HFF-Myc (cell line): ENCODE results near the gene BTN2A1.
"Not testable (repeated sequence)": the region's sequence is repeated elsewhere in the genome, so short reads cannot be mapped to it uniquely, and the experiment has no call there.

ENCODE experiments used
- DNase-seq: peaks from one replicate; pipeline ENCODE4 v3.0.0-alpha.2; 2011; ENCODE audit warnings: low read depth; ENCODE audit errors: extremely low read depth
- H3K4me3 ChIP-seq: replicated peaks from 2 replicates; pipeline ENCODE4 v1.5.1; 2011; ENCODE audit warnings: low read depth, mild to moderate bottlenecking, control low read depth, low read length
- TF ChIP-seq, protein P1 (sequence below): IDR thresholded peaks from 2 replicates; pipeline ENCODE4 v1.5.1; 2012; ENCODE audit warnings: mild to moderate bottlenecking, low read depth, low read length, control low read depth; ENCODE audit errors: missing control alignments

The BTN2A1 gene

GRCh38 chr6:26432627-26433201 lies 25.0 kb upstream of the BTN2A1 start:
- H3K4me3 ChIP-seq: no peak overlapping the region
- TF ChIP-seq, protein P1, sequence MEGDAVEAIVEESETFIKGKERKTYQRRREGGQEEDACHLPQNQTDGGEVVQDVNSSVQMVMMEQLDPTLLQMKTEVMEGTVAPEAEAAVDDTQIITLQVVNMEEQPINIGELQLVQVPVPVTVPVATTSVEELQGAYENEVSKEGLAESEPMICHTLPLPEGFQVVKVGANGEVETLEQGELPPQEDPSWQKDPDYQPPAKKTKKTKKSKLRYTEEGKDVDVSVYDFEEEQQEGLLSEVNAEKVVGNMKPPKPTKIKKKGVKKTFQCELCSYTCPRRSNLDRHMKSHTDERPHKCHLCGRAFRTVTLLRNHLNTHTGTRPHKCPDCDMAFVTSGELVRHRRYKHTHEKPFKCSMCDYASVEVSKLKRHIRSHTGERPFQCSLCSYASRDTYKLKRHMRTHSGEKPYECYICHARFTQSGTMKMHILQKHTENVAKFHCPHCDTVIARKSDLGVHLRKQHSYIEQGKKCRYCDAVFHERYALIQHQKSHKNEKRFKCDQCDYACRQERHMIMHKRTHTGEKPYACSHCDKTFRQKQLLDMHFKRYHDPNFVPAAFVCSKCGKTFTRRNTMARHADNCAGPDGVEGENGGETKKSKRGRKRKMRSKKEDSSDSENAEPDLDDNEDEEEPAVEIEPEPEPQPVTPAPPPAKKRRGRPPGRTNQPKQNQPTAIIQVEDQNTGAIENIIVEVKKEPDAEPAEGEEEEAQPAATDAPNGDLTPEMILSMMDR: no peak
- DNase-seq: no peak

GRCh38 chr6:26433680-26434079 lies 24.1 kb upstream of the BTN2A1 start:
- not testable (repeated sequence) for H3K4me3 ChIP-seq, DNase-seq

DNA sequence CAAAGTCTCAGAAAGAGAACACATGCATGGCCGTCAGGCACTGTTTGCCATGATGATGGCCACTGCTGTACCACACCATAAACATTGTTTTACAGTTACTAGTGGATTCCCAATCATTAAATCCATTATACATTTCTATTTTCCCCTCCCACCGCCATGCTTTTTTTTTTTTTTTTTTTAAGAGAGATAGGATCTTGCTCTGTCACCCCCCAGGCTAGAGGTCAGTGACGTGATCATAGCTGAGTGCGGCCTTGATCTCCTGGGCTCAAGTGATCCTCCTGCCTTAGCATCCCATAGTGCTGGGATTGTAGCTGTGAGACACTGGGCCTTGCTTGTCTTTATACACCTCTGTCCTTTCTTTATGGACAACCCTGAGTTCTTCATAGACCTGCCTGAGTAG lies 21.7 kb upstream of the BTN2A1 start:
- no peak overlapping the region for H3K4me3 ChIP-seq
- TF ChIP-seq, protein P1: no peak
- DNase-seq: no peak

GRCh38 chr6:26437550-26437949 lies 20.2 kb upstream of the BTN2A1 start:
- DNase-seq: no peak
- TF ChIP-seq, protein P1: no peak
- H3K4me3 ChIP-seq: no peak overlapping the region

DNA sequence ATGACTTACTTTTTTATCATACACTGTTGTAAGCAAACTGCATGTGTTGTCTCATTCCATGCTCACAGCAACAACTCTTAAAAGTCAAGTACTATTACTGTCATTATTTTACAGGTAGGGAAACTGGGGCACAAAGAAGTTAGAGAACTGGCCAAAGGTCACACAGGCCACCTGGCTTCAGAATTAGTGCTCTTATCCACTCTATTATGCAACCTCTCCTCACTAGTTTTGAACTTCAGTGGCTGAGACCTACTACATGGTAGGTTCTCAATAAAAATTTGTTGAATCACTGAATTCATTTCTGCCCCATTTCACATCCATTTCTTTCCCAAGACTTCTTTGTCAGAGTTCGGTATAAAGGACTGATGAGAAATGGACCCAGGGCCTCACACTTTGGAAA lies 19.8 kb upstream of the BTN2A1 start:
- no peak for DNase-seq
- TF ChIP-seq, protein P1: no peak
- H3K4me3 ChIP-seq: no peak overlapping the region

- DNase-seq: no peak
- peak overlapping the region; percentile 54 for H3K4me3 ChIP-seq
- TF ChIP-seq, protein P1: no peak
These were observed 18.3 kb upstream of the BTN2A1 start for GRCh38 chr6:26439151-26440125.

GRCh38 chr6:26440977-26441358 lies 16.8 kb upstream of the BTN2A1 start:
- DNase-seq: no peak
- H3K4me3 ChIP-seq: peak overlapping the region; percentile 54
- TF ChIP-seq, protein P1: no peak
